H1 (cell line): ENCODE measurements around the gene CCDC102A. TPM values are rescaled to one million over a fixed set of nuclear protein-coding genes. Genes with fewer than 3 reads are reported as not detected.

Source experiments
- ASH2L ChIP-seq: fragments of 200-600, 300-600 bp; sonication (generic); IDR thresholded peaks from one replicate; pipeline ENCODE4 v1.7.1; 2017; ENCODE audit warnings: low read length
- BACH1 ChIP-seq: IDR thresholded peaks from 2 replicates; pipeline ENCODE4 v1.6.1; 2012; ENCODE audit warnings: low read length, improper control_type of control experiment
- CHD1 ChIP-seq: IDR thresholded peaks from 2 replicates; pipeline ENCODE4 v1.6.1; 2012; ENCODE audit warnings: low read depth, low read length, improper control_type of control experiment
- CHD7 ChIP-seq: fragments of 300-600 bp; sonication (generic); IDR thresholded peaks from 2 replicates; pipeline ENCODE4 v1.7.1; 2012; ENCODE audit warnings: low read length, moderate library complexity, mild to moderate bottlenecking, inconsistent platforms; ENCODE audit not compliant: insufficient replicate concordance
- GTF2F1 ChIP-seq: IDR thresholded peaks from 2 replicates; pipeline ENCODE4 v1.6.1; 2012; ENCODE audit warnings: low read depth, low read length, improper control_type of control experiment, borderline replicate concordance
- JUND ChIP-seq: IDR thresholded peaks from 2 replicates; pipeline ENCODE4 v1.6.1; 2011; ENCODE audit warnings: mild to moderate bottlenecking, improper control_type of control experiment, low read length
- KDM1A ChIP-seq: fragments of 200-600, 300-600 bp; sonication (generic); IDR thresholded peaks from 2 replicates; pipeline ENCODE4 v1.7.1; 2016; ENCODE audit warnings: mild to moderate bottlenecking, low read length, borderline replicate concordance
- RFX5 ChIP-seq: IDR thresholded peaks from 2 replicates; pipeline ENCODE4 v1.6.1; 2011; ENCODE audit warnings: low read depth, low read length, improper control_type of control experiment, borderline replicate concordance
- RXRA ChIP-seq: IDR thresholded peaks from 2 replicates; pipeline ENCODE4 v1.6.1; 2011; ENCODE audit warnings: low read depth, mild to moderate bottlenecking, low read length, moderate library complexity; ENCODE audit not compliant: insufficient read depth
- SIRT6 ChIP-seq: IDR thresholded peaks from one replicate; pipeline ENCODE4 v1.7.1; 2012; ENCODE audit warnings: low read length, inconsistent platforms
- TAF1 ChIP-seq: IDR thresholded peaks from 2 replicates; pipeline ENCODE4 v1.6.1; 2011; ENCODE audit warnings: mild to moderate bottlenecking, low read depth, low read length
- polyA plus RNA-seq, 7 experiments: library from polyadenylated mRNA; depleted of rRNA in 3 of 7; stranded (reverse) in 5 of 7; unstranded in 2 of 7; fragments of >200 nt in 5 of 7; fragments of 200-250 nt in 2 of 7; gene quantifications; 1 replicate in 5 of 7; 2 replicates in 1 of 7; 4 replicates in 1 of 7; pipeline versions ENCODE4 v1.2.1 to v1.2.3, GENCODE V29; 2011 to 2013; ENCODE audit warnings: missing spikeins in 2 of 7, mixed read lengths in 2 of 7
- total RNA-seq: library from RNA; stranded (reverse); fragmentation: NEBNext Ultra II Directional; extraction: Animal tissue kit (Norgen Biotek cat#: 25700); gene quantifications from 2 replicates; pipeline ENCODE4 v1.2.1, GENCODE V29; 2021

CCDC102A gene
- total and polyA plus RNA-seq, 2 of the 8 experiments (the other 6 are each of a cell fraction or from before 2014, with no cell fraction given) = 4.0 to 7.5 TPM

GRCh38 chr16:57479205-57479975 lies 57.0 kb downstream of the CCDC102A start (continued):
- TF ChIP-seq CHD7 (no peak), BACH1 (no peak), CHD1 (peak; percentile 78), JUND (peak; percentile 90), SIRT6 (no peak), RXRA (no peak), ASH2L (peak; percentile 50), RFX5 (no peak), GTF2F1 (no peak), KDM1A (no peak), TAF1 (no peak)
